ENCODE results near the gene XAF1.
"Not testable (repeated sequence)": the region's sequence is repeated elsewhere in the genome, so short reads cannot be mapped to it uniquely, and the experiment has no call there.

Gene XAF1, protein sequence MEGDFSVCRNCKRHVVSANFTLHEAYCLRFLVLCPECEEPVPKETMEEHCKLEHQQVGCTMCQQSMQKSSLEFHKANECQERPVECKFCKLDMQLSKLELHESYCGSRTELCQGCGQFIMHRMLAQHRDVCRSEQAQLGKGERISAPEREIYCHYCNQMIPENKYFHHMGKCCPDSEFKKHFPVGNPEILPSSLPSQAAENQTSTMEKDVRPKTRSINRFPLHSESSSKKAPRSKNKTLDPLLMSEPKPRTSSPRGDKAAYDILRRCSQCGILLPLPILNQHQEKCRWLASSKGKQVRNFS
- 7.1 to 476 (median 21.8) reads per million in 18 experiments for total RNA-seq

DNA sequence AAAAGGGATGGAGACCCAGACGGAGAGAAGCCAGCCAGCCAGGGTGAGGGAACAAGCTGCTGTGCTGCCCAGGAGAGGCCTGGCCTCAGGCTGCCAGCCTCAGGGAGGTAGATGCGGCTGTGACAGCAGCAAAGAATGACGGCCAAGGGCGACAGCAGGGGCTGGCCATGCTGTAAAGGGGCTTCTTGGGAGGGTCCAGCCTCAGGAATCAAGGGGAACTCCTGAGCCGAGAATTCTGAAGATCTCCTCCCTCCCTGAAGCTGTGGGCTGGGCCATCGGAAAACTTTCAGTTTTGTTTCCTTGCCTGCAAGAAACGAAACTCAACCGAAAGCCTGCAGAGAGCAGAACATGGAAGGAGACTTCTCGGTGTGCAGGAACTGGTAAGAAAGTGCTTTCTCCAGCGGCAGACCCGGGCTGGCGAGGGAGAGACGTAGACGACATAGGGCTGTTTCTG lies at the start of gene XAF1:
TSS of gene XAF1 (plus strand) at position 316 of the 454 bp plus-strand sequence. CDS start at position 349, 33 bp downstream.
- peak; percentile 61 to 63 for DNase-seq

DNA sequence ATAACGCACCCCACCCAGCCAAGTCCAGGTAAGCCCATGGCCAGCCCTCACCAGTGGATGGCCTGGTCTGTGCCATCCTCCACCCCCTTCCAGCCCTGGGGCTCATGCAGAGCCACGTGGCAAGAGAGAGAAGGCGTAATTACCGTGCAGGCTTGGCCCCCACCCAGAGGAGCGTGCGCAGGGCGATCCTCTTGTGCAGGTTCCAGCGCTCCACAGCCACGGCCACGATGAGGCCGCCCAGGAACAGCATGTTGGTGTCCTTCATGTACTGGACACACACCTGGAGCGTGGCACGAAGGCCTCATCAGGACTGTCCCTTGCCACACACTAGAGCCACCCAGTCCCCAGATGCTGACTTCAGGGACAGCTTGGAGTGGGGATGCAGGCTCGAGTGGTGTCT lies 49.3 kb upstream of the XAF1 start:
- no peak for DNase-seq

DNA sequence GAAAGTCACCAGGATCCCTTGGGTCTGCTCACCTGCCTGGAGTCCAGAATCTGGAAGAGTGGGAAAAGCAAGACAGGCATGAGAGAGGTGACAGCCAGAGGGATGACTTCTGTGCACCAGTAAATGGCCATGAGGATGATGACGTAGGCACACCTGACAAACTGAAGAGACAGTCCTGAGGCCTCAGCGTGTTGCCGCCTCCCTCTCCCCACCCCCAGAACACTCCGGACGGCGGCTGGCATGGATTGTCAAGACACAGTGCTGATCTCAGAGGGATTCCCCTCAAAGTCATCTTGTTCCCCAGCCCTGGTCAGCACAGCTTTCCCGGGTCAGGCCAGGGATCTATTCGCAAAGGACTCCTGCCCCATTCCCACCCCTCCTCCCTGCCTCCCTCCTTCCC lies 48.9 kb upstream of the XAF1 start:
- DNase-seq = no peak

DNA sequence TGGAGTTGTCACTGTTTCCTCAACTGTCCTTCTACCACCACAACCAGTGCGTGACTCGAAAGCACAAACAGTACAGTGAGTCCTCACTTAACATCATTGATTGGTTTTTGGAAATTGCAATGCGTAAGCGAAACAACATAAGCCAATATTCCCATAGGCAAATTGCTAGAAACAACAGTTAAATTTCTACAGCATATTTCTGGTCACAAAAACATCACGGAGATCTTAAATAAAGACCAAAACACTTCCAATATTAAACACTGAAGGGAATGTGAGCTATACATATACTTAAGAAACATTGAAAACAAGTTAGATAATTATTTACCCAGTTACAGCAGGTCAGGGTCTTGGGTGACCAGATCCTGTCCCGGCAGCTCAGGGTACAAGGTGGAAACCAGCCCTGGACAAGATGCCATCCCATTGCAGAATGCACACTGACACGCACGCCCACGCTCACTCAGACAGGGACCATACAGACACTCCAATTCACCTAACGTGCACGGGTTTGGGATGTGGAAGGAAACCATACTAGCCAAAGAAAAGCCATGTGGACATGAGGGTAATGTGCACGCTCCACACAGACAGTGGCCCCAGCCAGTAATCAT lies 47.4 kb upstream of the XAF1 start:
- DNase-seq = no peak

DNA sequence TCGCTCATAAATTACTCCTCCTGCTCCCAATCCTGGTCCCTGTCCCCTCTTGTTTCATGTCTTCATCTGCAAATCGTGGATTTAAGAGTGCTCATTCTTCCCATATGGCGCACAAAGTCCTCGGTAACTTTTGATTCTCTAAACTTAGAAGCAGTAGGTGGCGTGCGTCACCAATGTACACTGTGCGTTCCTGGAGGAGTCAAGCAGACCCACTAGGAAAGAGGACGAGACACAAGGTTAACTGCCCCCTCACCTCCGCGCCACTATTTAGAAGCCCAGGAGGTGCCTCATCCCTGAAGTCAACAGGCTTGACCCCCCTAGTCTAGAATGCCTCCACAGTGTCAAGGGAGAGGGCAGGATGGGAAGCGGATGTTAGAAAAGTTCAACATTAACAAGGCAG lies 45.5 kb upstream of the XAF1 start:
- DNase-seq = no peak

DNA sequence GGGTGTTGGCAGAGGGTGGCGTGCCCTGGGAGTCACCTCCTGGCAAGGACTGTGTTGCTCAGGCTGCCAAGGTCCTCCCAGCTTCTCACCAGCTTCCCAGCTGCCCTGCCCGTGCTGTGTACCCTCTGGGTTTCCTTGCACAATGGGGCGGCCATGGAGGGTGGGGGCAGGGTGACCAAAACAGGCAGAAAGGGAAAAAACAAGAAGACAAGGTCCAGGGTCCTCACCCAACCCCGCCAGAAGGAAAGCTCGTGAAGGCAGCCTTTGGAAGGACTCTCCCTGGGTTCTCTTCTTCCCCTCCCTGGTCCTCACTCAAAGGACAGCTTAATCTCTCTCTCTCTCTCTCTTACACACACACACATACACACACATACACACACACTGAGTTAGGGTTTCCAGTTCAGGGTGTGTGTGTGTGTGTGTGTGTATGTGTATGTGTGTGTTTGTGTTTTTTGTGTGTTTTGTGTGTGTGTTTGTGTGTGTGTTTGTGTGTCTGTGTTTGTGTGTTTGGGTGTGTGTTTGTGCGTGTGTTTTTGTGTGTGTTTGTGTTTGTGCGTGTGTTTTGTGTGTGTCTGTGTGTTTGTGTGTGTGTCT lies 44.7 kb upstream of the XAF1 start:
- peak in 1 of 2 donors; percentile 4 for DNase-seq

DNA sequence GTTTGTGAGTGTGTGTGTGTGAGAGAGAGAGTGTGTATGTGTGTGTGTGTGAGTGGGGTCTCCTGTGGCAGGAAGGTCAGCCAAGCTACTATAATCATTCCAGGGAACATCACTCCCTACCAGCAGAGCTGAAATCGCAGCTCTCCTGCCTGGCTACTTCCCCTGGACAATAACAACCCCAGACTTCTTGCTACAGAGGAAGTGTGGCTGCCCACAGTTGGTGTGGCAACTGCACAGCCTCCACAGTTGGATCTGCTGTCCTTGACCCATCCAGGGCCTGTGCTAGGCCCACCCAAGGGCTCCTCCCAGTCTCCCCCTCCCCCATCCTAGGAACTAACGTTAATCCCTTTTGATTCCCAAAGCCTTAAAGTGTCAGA lies 44.2 kb upstream of the XAF1 start:
- peak; percentile 83 to 89 for DNase-seq

DNA sequence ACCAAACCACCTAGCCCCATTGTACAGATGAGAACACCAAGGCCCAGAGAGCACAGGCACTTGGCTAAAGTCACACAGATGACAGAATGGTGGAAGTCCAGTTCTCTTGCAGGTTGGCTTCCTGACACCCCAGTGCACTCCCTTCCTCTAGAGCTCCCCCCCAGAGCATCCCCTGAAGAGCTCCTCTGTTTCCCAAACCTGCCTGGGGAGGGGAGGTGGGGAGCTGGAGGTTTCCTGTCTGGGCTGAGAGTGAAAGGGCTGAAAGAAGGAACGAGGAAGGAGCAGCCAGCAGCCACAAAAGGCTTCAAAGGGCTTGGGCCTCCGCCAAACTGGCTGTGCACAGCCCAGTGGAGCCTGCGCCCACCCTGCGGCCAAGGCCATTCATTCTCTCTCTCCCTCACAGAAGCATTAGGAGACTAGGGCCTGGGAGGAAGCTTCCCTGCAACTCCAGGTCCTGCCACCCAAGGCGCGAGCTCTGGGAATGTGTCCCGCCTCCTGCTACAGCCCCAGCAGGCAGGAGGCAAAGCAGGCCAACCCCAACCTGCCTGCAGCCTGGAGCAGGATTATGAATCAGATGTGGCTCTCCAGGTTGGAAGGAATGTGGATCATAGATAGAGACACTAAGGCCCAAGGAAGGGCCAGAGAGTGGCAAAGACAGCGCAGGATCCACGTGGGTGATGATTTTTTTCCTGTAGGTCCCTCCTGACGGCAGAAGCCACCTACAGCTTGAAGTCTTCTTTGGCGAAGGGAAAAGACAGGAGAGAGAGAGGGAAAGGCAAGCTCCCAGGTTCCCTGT lies 43.6 kb upstream of the XAF1 start:
- DNase-seq = no peak

DNA sequence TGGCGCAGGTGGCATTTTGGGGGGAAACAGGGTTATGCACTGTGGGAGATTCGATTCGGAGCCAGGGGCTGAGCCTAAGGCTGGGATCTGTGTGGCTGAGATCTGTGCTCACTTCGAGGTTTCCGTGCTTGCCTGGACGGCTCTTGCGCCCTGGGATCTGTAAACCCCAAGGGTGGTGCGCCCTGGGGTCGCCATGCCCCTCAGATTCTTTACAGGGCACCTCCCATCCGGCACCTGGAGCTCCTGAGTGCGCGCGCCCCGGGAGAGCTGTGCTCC lies 43.1 kb upstream of the XAF1 start:
- no peak for DNase-seq

DNA sequence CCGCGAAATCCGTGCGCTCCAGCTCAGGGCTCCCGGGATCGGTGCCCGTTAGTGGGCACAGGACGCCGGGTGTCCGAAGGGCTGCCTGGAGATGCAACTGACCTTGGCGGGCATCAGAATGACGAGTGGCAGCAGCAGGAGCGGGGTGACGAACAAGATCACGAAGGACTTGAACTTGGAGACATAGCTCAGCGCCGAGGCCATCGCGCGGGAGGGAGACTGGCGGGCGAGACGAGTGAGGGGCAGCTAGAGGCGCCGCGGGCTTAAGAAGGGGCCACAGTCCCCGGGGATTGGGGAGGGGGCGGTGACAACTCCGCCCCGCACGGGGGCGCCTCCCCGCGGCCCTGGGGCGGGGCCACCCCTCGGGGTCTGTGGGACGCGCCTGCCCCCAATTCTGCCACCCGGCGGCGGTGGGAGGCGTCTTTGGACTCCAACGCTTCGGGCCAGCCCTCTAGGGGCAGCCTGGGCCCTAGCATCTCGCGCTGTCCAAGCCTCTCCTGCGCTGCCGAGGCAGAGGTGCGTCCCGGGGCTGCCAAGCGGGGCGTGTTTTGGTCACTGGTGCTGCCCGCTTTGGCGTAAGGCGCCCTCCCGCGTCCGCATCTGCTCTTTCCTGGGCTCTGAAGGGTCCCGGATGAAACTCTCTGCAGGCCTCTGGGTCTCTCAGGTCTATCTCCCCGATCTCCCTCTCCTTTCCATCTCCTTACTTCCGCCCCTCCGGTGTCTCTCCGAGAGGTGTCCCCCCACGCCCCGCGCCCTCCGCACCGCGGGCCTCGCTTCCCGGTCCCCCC lies 42.5 kb upstream of the XAF1 start, which contains the start of gene SLC13A5:
TSS of gene SLC13A5 (minus strand) at position 240 of the 788 bp plus-strand sequence. CDS start at position 204, 36 bp downstream.
- DNase-seq = peak; percentile 21 to 34

DNA sequence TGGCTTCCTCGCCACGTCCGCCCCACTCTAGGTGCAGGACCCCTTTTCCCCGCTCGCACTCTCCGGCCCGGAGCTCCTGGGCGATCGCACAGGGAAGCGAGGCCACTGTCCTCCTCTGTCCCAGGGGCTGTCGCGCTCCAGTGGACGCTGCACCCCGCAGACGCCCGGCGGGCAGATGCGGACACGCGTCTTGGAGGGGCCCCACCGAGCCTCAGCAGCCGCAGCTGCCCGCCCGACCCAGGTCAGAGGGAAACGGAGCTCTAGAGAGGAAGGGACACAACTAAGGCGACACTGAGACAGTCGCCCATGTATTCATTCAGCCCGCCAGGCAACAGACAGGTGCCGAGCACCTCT lies 42.0 kb upstream of the XAF1 start:
- no peak for DNase-seq

DNA sequence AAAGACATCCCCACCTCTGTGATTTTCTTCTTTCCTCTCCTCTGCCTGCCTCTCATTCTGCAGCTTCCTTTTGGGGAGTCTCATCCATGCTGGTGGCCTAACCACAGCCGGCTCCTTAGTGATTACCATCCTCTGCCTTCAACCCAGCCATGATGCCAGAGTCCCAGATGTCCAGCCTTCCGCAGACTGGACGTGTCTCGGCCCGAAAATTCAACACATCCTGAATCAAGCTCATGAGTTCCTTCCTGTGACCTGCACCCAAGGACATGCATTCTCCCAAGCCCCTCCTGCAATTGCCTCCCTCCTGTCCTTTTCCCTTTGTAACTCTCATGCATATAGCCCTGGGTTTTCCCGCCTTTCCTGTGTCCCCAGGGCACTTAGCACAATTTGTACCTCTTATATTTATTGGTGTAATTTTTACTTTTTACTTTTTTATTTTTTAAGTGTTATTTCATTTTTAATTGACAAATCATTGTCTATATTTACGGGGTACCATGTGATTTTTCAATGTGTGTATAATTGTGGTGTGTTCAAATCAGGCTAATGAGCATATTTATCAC lies 41.5 kb upstream of the XAF1 start:
- DNase-seq = no peak

DNA sequence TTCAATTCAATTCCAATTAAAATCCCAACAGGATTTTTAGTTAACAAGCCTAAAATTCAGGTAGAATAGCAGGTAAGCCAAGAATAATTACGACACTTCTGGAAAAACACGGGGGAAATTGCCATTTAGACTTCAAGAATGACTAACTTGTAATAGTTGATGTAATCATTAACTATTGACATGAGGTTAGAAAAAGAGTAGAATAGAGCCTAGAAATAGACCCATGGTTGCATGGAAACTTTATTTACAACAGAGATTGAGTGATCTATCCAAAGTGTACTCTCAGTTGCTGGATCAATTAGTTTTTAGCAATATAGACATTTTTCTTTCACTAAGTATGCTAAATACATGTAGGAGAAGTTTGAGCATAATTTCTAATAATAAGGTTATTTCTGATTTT lies 39.1 kb upstream of the XAF1 start:
- no peak for DNase-seq

DNA sequence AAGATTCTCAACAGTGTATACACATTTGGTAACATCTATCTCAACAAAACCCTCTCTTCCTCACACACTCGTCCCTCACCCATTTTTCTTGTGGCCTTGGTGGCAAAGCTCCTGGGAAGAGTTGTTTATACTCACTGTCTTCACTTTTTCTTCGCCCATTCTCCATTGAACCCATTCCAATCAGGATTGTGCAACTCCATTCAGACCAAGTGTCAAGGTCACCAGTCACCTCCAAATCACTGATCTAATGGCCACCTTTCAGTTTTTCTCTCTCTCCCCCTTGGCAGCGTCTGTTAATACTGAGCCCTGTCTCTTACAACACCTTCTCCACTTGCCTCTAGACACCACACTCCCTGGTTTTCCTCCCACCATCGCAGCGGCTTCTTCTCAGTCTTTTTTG lies 34.1 kb upstream of the XAF1 start:
- DNase-seq = no peak

DNA sequence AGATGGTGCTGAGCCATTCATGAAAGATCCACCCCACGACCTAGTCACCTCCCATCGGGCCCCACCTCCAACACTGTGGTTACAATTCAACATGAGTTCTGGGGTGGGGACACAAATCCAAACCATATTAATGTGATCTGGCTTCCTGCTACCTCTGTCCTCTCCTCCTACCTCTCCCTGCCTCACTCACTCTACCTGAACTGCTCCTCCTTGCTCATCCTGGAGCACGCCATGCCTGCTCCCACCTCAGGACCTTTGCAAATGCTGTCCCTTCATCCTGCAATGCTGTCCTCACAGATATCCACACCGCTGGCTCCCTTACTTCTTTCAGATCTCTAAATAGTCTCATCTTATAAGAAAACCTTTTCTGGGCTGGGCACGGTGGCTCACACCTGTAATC lies 31.8 kb upstream of the XAF1 start:
- DNase-seq = no peak

DNA sequence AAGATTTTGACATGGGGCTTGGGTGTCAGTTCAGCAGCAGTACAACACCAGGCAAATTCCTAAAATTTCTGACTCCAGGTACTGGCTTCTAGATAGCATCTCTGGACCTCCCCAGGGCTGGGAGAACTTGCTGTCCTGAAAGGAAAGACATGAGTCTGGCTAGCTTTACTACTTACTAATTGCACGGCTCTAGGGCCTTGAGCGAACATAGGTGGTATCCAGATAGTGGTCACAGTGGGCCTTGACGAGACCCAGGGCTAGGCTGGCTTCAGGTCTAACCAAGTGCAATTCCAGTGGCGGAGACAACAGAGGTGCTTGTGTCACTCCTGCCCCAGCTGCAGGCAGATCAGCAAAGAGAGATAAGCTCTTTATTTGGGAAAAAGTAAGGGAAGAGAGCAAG lies 26.3 kb upstream of the XAF1 start:
- DNase-seq = no peak

DNA sequence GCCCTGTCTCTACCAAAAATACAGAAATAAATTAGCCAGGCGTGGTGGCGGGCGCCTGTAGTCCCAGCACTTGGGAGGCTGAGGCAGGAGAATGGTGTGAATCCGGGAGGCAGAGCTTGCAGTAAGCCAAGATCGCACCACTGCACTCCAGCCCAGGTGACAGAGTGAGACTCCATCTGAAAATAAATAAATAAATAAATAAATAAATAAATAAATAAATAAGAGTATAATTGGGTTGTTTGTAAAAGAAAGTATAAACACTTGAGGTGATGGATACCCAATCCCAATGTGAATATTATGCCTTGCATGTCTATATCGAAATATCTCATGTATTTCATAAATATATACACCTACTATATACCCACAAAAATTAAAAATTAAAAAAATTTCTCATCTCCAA lies 9.2 kb upstream of the XAF1 start:
- DNase-seq = not testable (repeated sequence)

DNA sequence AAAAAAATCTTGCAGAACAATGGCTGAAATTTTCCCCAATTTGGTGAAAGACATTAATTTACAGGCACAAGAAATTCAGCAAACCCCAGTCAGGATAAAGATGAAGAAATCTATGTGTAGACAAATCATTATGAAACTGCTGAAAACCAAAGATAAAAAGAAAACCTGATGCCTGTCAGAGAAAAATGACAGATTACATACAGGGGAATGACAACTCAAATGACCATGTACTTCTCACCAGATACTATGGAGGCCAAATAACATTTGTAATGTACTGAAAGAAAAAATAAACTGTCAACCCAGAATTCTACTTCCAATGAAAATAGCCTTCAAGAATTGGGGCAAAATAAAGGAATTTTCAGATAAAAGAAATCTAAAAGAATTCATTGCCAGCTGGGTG lies 7.2 kb upstream of the XAF1 start:
- DNase-seq = no peak

DNA sequence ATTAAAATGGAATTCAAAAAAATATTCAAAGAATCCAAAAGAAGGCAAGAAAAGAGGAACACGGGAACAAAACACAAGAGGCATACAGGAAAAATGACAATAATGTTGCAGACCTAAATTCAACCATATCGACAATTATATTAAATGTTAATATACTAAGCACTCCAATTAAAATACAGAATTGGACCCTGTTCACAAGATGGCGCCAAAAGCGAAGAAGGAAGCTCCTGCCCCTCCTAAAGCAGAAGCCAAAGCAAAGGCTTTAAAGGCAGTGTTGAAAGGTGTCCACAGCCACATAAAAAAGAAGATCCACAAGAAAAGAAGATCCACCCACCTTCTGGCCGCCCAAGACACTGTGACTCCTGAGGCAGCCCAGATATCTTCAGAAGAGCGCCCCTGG lies 6.3 kb upstream of the XAF1 start:
- DNase-seq = peak in 1 of 2 donors; percentile 27

DNA sequence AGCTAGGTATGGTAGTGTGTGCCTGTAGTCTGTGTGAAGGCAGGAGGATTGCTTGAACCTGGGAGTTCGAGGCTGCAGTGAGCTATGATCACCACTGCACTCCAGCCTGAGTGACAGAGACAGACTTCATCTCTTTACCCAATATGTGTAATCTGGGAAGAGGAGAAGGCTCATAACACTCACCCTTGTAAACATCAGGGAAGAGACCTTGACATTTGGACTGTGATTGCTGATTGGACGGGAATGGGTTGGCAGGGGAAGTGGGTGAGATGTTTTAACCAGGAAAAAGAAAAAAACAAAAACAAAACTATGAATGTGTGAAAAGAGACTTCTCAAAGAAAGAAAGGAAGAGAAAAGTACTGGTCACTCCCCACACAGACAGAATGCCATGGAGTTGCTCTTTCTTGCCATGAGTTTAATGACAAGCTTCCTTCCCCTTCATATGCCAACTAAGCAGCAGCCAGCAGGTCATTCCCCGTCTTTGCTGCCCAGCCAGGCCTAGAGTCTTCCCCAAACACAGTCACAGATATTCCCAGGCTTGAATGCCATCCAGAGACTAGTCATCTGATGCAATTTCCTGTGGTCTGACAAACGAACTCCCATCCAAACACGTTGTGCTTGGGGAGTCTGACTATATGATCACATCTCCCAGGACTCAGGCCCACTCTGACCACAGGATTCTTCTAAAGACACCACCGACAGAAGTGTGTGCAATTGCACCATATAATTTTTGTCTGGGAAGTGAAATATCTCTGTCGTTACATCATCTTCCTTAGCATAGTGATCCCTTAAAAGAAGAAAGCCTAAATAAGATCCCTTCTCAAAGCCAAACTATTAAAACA lies 3.6 kb upstream of the XAF1 start:
- DNase-seq = peak; percentile 83 to 85

DNA sequence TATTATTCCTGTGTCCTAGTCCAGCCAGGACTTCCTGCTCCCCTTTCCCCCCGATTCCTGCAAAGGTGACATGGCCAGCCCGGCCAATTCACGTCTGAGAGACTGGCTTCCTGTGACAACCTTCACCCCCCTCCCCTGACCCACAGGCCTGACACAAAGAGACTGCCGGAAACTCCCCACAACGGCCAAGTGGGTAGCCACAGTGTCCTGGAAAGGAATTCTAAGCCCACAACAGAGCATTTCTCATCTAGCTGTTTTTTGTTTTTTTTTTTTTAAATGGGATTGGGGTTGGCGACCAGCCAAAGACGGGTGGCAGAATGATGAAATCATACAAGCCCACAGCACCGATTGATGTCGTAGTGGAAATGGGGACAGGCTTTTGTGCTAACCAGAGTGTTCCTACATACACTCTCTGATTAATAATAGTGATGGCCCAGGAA lies 2.8 kb upstream of the XAF1 start:
- DNase-seq = peak in 1 of 2 donors; percentile 9

Data from inflammatory macrophage (primary cell).